H1 (cell line): ENCODE data around the gene CFAP65.

Experiments
- BRCA1 ChIP-seq: IDR thresholded peaks from 2 replicates; pipeline ENCODE4 v1.6.1; 2012; ENCODE audit warnings: low read depth, low read length, improper control_type of control experiment
- CBX8 ChIP-seq: fragments of 300-800, 300-1000 bp; sonication (generic); IDR thresholded peaks from 2 replicates; pipeline ENCODE4 v1.7.1; 2016; ENCODE audit warnings: low read depth, low read length, borderline replicate concordance
- CTBP2 ChIP-seq: IDR thresholded peaks from 2 replicates; pipeline ENCODE4 v1.7.0; 2011; ENCODE audit warnings: borderline replicate concordance, mild to moderate bottlenecking, moderate library complexity, mixed read lengths, low read length; ENCODE audit not compliant: insufficient read depth, insufficient read length
- CTCF ChIP-seq, 3 experiments: IDR thresholded peaks; 1 replicate in 2 of 3; 2 replicates in 1 of 3; pipeline versions ENCODE4 v1.5.1 to v1.6.1; 2011; ENCODE audit warnings: low read length in 3 of 3, mild to moderate bottlenecking in 3 of 3, inconsistent platforms in 2 of 3, low read depth in 1 of 3, moderate library complexity in 1 of 3; ENCODE audit not compliant: insufficient read depth in 1 of 3; ENCODE audit errors: control extremely low read depth in 1 of 3
- EP300 ChIP-seq, 2 experiments: IDR thresholded peaks; 1 replicate in 1 of 2; 2 replicates in 1 of 2; pipeline ENCODE4 v1.6.1; 2011 to 2012; ENCODE audit warnings: low read depth in 2 of 2, low read length in 2 of 2, mild to moderate bottlenecking in 2 of 2, borderline replicate concordance in 1 of 2, inconsistent platforms in 1 of 2, moderate library complexity in 1 of 2
- EZH2 ChIP-seq: fragments of 200-600 bp; sonication (generic); IDR thresholded peaks from 2 replicates; pipeline ENCODE4 v1.7.1; 2012; ENCODE audit warnings: low read depth, mild to moderate bottlenecking, moderate library complexity, low read length, inconsistent platforms; ENCODE audit not compliant: severe bottlenecking
- POLR2AphosphoS5 ChIP-seq: IDR thresholded peaks from 2 replicates; pipeline ENCODE4 v1.6.1; 2011; ENCODE audit warnings: low read depth, low read length
- TBP ChIP-seq: IDR thresholded peaks from 2 replicates; pipeline ENCODE4 v1.6.1; 2011; ENCODE audit warnings: low read depth, low read length, improper control_type of control experiment
- USF2 ChIP-seq: IDR thresholded peaks from 2 replicates; pipeline ENCODE4 v1.6.1; 2011; ENCODE audit warnings: low read length, improper control_type of control experiment
- ZNF274 ChIP-seq: IDR thresholded peaks from 2 replicates; pipeline ENCODE4 v1.7.0; 2012; ENCODE audit warnings: low read length, borderline replicate concordance; ENCODE audit errors: extremely low read depth

GRCh38 chr2:219081701-219082331, 40.5 kb upstream of the CFAP65 start:
- TF ChIP-seq EP300 (IDR thresholded peaks at IDR 0.05; ENCODE audit: borderline replicate concordance in 1 of 2, low read depth in 2 of 2, low read length in 2 of 2) (no peak), POLR2AphosphoS5 (no peak), BRCA1 (no peak), CTBP2 (no peak), EZH2 (no peak), CTCF (IDR thresholded peaks at IDR 0.05; ENCODE audit: control extremely low read depth in 1 of 3, insufficient read depth in 1 of 3, low read depth in 1 of 3, low read length in 3 of 3) (no peak), ZNF274 (no peak), CBX8 (no peak), USF2 (no peak), TBP (no peak)
